Neural cell (in vitro differentiated cells): Measurements from ENCODE around the gene RAI1. TPM values are rescaled to one million over a fixed set of nuclear protein-coding genes. Genes with fewer than 3 reads are reported as not detected.

Experiments
- H2AFZ ChIP-seq: fragments of 200-600, 300-800 bp; sonication (generic), shearing (Covaris generic); 2 replicates; pipeline ENCODE4 v1.6.0; 2014; ENCODE audit warnings: low read depth, mild to moderate bottlenecking, antibody characterized with exemption, low read length, moderate library complexity
- H3F3A ChIP-seq: fragments of 200-600 bp; shearing (Covaris generic); 2 replicates; pipeline ENCODE4 v1.6.1; 2016; ENCODE audit warnings: mild to moderate bottlenecking, moderate library complexity, mixed read lengths, antibody characterized with exemption, low read length; ENCODE audit not compliant: insufficient read depth, poor library complexity, severe bottlenecking
- H3K27ac ChIP-seq: fragments of 200-600, 300-800 bp; sonication (generic), shearing (Covaris generic); 2 replicates; pipeline ENCODE4 v1.5.1; 2014; ENCODE audit warnings: mild to moderate bottlenecking, low read length, moderate library complexity
- H3K27me3 ChIP-seq: fragments of 300-800, 200-600 bp; sonication (generic), shearing (Covaris generic); 2 replicates; pipeline ENCODE4 v1.6.0; 2014; ENCODE audit warnings: mild to moderate bottlenecking, low read depth, low read length, moderate library complexity; ENCODE audit not compliant: insufficient read depth
- H3K36me3 ChIP-seq: fragments of 300-800, 200-600 bp; sonication (generic), shearing (Covaris generic); 2 replicates; pipeline ENCODE4 v1.5.1; 2014; ENCODE audit warnings: mild to moderate bottlenecking, antibody characterized with exemption, low read length, moderate library complexity; ENCODE audit not compliant: insufficient read depth
- H3K4me2 ChIP-seq: fragments of 300-800, 200-600 bp; sonication (generic), shearing (Covaris generic); 2 replicates; pipeline ENCODE4 v1.6.0; 2014; ENCODE audit warnings: mild to moderate bottlenecking, low read length
- H3K4me3 ChIP-seq: fragments of 300-800, 200-600 bp; sonication (generic), shearing (Covaris generic); 2 replicates; pipeline ENCODE4 v1.5.1; 2014; ENCODE audit warnings: mild to moderate bottlenecking, low read length, moderate library complexity
- H3K79me2 ChIP-seq: fragments of 200-600 bp; shearing (Covaris generic); replicated peaks from 2 replicates; pipeline ENCODE4 v1.6.0; 2014; ENCODE audit warnings: mild to moderate bottlenecking, low read length, moderate library complexity; ENCODE audit not compliant: insufficient read depth
- H3K9ac ChIP-seq: fragments of 300-800, 200-600 bp; sonication (generic), shearing (Covaris generic); 2 replicates; pipeline ENCODE4 v1.6.1; 2016; ENCODE audit warnings: mild to moderate bottlenecking, low read length, mixed read lengths
- H3K9me2 ChIP-seq: fragments of 200-600 bp; shearing (Covaris generic); 2 replicates; pipeline ENCODE4 v1.6.1; 2016; ENCODE audit warnings: mild to moderate bottlenecking, low read length, mixed read lengths; ENCODE audit not compliant: insufficient read depth
- H3K9me3 ChIP-seq: fragments of 200-600, 300-800 bp; sonication (generic), shearing (Covaris generic); 2 replicates; pipeline ENCODE4 v1.6.1; 2016; ENCODE audit warnings: mild to moderate bottlenecking, mixed run types, low read length, moderate library complexity, mixed read lengths
- H4K20me1 ChIP-seq: fragments of 200-600 bp; shearing (Covaris generic); 2 replicates; pipeline ENCODE4 v1.6.1; 2016; ENCODE audit warnings: mild to moderate bottlenecking, mixed run types; ENCODE audit not compliant: insufficient read depth
- CTCF ChIP-seq: fragments of 450-650 bp; IDR thresholded peaks from 2 replicates; pipeline ENCODE4 v1.5.1; 2014; ENCODE audit warnings: antibody characterized with exemption, mild to moderate bottlenecking, moderate library complexity; ENCODE audit not compliant: poor library complexity, severe bottlenecking
- EP300 ChIP-seq: fragments of 450-650 bp; conservative IDR thresholded peaks from 2 replicates; pipeline ENCODE4 v1.6.1; 2014; ENCODE audit warnings: antibody characterized with exemption, mild to moderate bottlenecking, moderate library complexity; ENCODE audit not compliant: poor library complexity, severe bottlenecking
- EZH2 ChIP-seq: fragments of 200-600, 300-800 bp; shearing (Covaris generic), sonication (generic); IDR thresholded peaks from 2 replicates; pipeline ENCODE4 v1.6.1; 2014; ENCODE audit warnings: antibody characterized with exemption, low read length, borderline replicate concordance, mild to moderate bottlenecking; ENCODE audit not compliant: insufficient read depth, poor library complexity, severe bottlenecking
- MXI1 ChIP-seq: fragments of 450-650 bp; conservative IDR thresholded peaks from 2 replicates; pipeline ENCODE4 v1.6.1; 2014; ENCODE audit warnings: antibody characterized with exemption, mild to moderate bottlenecking; ENCODE audit not compliant: poor library complexity, severe bottlenecking
- POLR2AphosphoS5 ChIP-seq: IDR thresholded peaks from 2 replicates; pipeline ENCODE4 v1.6.1; 2012
- RAD21 ChIP-seq: fragments of 450-650 bp; conservative IDR thresholded peaks from 2 replicates; pipeline ENCODE4 v1.6.1; 2014; ENCODE audit warnings: antibody characterized with exemption, mild to moderate bottlenecking, moderate library complexity
- SMC3 ChIP-seq: fragments of 450-650 bp; conservative IDR thresholded peaks from 2 replicates; pipeline ENCODE4 v1.6.1; 2014; ENCODE audit warnings: antibody characterized with exemption, mild to moderate bottlenecking, moderate library complexity; ENCODE audit not compliant: poor library complexity
- TAF1 ChIP-seq: IDR thresholded peaks from 2 replicates; pipeline ENCODE4 v1.6.1; 2012; ENCODE audit warnings: low read depth
- polyA plus RNA-seq: library from polyadenylated mRNA; depleted of rRNA; stranded (reverse); fragments of >200 nt; gene quantifications from 2 replicates; pipeline ENCODE4 v1.2.3, GENCODE V29; 2014
- TF ChIP-seq, protein P1 (sequence below): IDR thresholded peaks from 2 replicates; pipeline ENCODE4 v1.6.1; 2012; ENCODE audit warnings: borderline replicate concordance

The RAI1 gene
- polyA plus RNA-seq, 1 donor from 2014 or later, result 16.9 TPM

GRCh38 chr17:17816240-17816814 lies 135.1 kb downstream of the RAI1 start:
- TF ChIP-seq RAD21 (no peak), EZH2 (no peak), SMC3 (no peak), TAF1 (no peak), MXI1 (no peak)
- Histone ChIP-seq H4K20me1 (no peaks in the 10 kb centered on the region), H2AFZ (no peak overlapping the region), H3K79me2 (no peaks in the 10 kb centered on the region), H3F3A (no peaks in the 10 kb centered on the region), H3K9me2 (no peaks in the 10 kb centered on the region), H3K27me3 (no peaks in the 10 kb centered on the region), H3K9ac (no peak overlapping the region), H3K36me3 (no peaks in the 10 kb centered on the region), H3K9me3 (no peaks in the 10 kb centered on the region), H3K4me2 (no peak overlapping the region), H3K27ac (no peak overlapping the region), H3K4me3 (no peak overlapping the region)

- no peak overlapping the region for H3K4me2 ChIP-seq
- no peak overlapping the region for H3K4me3 ChIP-seq
- no peaks in the 10 kb centered on the region for H3K9me2 ChIP-seq
- no peak overlapping the region for H3K9ac ChIP-seq
- H2AFZ ChIP-seq, result no peak overlapping the region
- H4K20me1 ChIP-seq, result no peaks in the 10 kb centered on the region
- H3F3A ChIP-seq, result no peaks in the 10 kb centered on the region
- no peaks in the 10 kb centered on the region for H3K9me3 ChIP-seq
- H3K36me3 ChIP-seq, result no peaks in the 10 kb centered on the region
- H3K27ac ChIP-seq, result no peak overlapping the region
- no peaks in the 10 kb centered on the region for H3K27me3 ChIP-seq
- peaks cover 3% of the 10 kb centered on the region for H3K79me2 ChIP-seq
- TF ChIP-seq CTCF, result no peak
- no peak for TF ChIP-seq EZH2
- TF ChIP-seq, protein P1, sequence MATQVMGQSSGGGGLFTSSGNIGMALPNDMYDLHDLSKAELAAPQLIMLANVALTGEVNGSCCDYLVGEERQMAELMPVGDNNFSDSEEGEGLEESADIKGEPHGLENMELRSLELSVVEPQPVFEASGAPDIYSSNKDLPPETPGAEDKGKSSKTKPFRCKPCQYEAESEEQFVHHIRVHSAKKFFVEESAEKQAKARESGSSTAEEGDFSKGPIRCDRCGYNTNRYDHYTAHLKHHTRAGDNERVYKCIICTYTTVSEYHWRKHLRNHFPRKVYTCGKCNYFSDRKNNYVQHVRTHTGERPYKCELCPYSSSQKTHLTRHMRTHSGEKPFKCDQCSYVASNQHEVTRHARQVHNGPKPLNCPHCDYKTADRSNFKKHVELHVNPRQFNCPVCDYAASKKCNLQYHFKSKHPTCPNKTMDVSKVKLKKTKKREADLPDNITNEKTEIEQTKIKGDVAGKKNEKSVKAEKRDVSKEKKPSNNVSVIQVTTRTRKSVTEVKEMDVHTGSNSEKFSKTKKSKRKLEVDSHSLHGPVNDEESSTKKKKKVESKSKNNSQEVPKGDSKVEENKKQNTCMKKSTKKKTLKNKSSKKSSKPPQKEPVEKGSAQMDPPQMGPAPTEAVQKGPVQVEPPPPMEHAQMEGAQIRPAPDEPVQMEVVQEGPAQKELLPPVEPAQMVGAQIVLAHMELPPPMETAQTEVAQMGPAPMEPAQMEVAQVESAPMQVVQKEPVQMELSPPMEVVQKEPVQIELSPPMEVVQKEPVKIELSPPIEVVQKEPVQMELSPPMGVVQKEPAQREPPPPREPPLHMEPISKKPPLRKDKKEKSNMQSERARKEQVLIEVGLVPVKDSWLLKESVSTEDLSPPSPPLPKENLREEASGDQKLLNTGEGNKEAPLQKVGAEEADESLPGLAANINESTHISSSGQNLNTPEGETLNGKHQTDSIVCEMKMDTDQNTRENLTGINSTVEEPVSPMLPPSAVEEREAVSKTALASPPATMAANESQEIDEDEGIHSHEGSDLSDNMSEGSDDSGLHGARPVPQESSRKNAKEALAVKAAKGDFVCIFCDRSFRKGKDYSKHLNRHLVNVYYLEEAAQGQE, result no peak
- TF ChIP-seq POLR2AphosphoS5, result no peak
- no peak for TF ChIP-seq EP300
- no peak for TF ChIP-seq RAD21
- TF ChIP-seq TAF1, result no peak
- TF ChIP-seq MXI1, result no peak
- no peak for TF ChIP-seq SMC3
Measured at GRCh38 chr17:17816831-17817551, 135.7 kb downstream of the RAI1 start.
